Central memory CD8-positive, alpha-beta T cell (primary cell): ENCODE results near the gene IFNA6.

ENCODE experiments used
- ATAC-seq: fragments of 150-1000 bp; cut with Tn5 transposase; replicated peaks from 2 replicates; pipeline ENCODE4 v1.10.0; 2022; ENCODE audit warnings: mild to moderate bottlenecking, moderate FRiP score, moderate number of reproducible peaks; ENCODE audit not compliant: poor library complexity, severe bottlenecking; ENCODE audit errors: extremely low read depth
- DNase-seq, 2 donors: peaks; one replicate each; pipeline ENCODE4 v3.0.0; 2021; ENCODE audit warnings: low spot score in 2 of 2
- H3K27ac Mint-ChIP-seq: one replicate; pipeline ENCODE4 v1.8.0; 2022; ENCODE audit warnings: low read depth, mild to moderate bottlenecking, moderate library complexity, mixed read lengths
- H3K27me3 Mint-ChIP-seq: one replicate; pipeline ENCODE4 v1.8.0; 2022; ENCODE audit warnings: mixed read lengths
- H3K36me3 Mint-ChIP-seq: one replicate; pipeline ENCODE4 v1.8.0; 2022; ENCODE audit warnings: mild to moderate bottlenecking, moderate library complexity, mixed read lengths; ENCODE audit not compliant: insufficient read depth
- H3K4me1 Mint-ChIP-seq: one replicate; pipeline ENCODE4 v1.8.0; 2022; ENCODE audit warnings: mixed read lengths
- H3K4me3 Mint-ChIP-seq: one replicate; pipeline ENCODE4 v1.8.0; 2022; ENCODE audit warnings: mild to moderate bottlenecking, moderate library complexity, mixed read lengths
- H3K9me3 Mint-ChIP-seq: one replicate; pipeline ENCODE4 v1.8.0; 2022; ENCODE audit warnings: mixed read lengths

IFNA6 gene

DNA sequence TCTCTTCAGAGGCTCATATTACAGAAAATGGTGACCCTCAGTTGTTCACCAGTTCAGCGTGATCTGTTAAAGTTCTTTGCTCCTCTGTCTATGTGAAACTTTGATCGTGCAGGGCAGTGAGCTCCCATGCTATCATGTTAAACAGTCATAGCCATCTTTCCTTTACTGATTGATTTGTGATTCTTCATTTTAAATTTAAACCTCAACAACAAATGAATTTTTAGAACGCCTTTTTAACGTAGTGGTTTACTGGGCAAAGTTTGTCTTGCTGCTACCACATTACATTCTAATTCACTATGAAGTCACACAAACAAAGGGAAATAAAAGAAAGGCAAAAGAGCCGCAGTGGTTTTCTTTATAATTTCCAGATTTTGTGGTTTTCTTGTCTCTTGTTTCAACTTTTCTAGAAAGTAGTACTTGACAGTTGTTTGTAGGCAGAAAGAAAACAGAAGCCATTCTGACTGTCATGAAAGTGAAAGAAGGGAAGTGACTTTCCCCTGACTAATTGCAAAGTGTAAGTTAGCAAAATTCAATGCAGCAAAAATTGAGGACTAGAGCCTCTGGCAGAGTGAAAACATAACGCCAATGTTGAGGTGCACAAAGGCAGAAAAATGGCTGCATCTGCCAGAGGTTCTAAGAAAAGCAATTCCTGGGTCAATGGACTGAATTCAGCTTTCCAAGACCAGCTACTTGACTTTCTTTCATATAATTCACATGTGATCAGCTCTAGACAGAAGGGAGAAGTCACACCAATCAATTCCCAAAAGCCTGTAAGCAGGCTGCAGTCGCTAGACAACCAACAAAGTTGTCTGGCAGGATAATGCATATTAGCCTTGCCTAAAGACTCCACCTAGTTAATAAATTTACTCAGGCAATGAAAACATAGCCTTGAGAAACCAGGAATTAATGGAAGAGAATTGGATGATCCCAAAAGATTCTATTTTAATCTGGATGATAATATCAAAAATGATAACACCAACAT lies 7.1 kb upstream of the IFNA6 start:
- ATAC-seq: no peak
- no peak for DNase-seq
- H3K27ac Mint-ChIP-seq: peak overlapping the region; percentile 58
- peaks cover 5% of the 10 kb centered on the region for H3K9me3 Mint-ChIP-seq
- H3K4me1 Mint-ChIP-seq: peaks cover 12% of the 10 kb centered on the region
- peaks cover 2% of the 10 kb centered on the region for H3K36me3 Mint-ChIP-seq
- H3K4me3 Mint-ChIP-seq: peak overlapping the region; percentile 56
- H3K27me3 Mint-ChIP-seq: peaks cover 24% of the 10 kb centered on the region

DNA sequence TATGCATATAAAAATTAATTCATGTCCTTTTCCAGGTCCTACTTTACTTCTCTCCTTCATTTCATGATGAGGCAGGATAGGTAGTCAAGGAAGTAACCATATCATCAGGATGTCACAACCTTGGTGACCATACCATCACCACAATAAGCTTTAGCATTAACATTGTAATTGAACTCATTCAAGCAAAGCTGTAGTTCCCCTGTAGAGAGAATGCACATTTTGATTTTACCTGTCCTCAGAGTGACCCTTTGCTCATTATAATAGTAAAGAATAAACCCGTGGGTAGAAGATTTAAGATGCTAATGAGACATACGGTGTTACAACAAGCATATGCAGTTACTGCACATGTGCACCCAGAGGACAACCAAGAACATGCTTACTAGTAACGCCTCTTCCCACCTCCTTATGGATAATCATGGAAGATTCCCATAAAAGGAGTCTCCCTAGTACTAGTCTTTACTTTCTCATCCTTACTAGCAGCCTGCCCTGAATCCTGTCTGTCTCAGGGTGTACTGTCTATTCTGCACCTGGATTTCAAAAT lies 2.2 kb downstream of the IFNA6 start:
- DNase-seq (no peak), ATAC-seq (no peak)
- H3K27me3 Mint-ChIP-seq: peaks cover 71% of the 10 kb centered on the region
- no peaks in the 10 kb centered on the region for H3K36me3 Mint-ChIP-seq
- H3K9me3 Mint-ChIP-seq: no peaks in the 10 kb centered on the region
- no peaks in the 10 kb centered on the region for H3K4me1 Mint-ChIP-seq
- no peak overlapping the region for H3K27ac Mint-ChIP-seq
- no peak overlapping the region for H3K4me3 Mint-ChIP-seq

DNA sequence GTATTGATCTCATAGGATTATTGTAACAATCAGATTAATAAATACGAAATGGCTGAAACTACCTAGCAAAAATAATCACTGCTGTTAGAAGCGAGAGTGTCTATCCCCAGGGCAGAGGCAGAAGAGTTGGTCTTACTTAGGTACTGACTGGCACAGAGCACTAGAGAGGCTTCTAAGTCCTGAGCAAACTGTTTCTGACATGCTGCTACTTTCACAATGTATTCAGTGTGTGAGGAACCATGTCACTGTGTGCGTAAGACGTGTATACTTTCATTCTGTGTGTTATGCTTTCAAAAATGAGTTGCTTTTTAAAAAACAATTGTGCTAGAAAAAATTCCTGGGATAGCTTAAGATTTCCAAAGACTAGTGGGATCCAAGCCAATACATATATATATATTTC lies 10.0 kb downstream of the IFNA6 start:
- Mint-ChIP-seq H3K4me3 (no peak overlapping the region), H3K36me3 (no peaks in the 10 kb centered on the region), H3K9me3 (no peaks in the 10 kb centered on the region), H3K27me3 (peaks cover 66% of the 10 kb centered on the region), H3K4me1 (peaks cover 10% of the 10 kb centered on the region), H3K27ac (no peak overlapping the region)
- DNase-seq: no peak
- ATAC-seq: no peak

DNA sequence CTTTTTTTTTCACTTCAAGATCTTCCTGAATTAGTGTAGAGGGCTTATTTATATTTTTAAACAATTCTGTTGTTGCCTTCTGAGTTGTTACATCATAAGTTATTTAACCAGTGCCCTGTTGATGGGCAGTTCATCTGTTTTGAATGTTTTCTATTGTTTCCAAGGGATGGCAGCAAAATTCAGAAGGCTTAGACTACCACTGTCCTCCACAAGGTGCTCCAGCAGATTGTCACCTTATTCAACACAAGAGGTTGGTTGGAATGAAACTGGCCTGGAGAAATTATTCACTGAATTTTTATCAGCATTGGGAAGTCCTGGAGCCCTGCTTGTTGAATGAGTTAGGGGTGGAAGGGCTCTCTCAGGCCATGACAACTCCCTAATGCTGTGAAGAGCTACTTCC lies 14.2 kb downstream of the IFNA6 start:
- no peak overlapping the region for H3K27ac Mint-ChIP-seq
- peak overlapping the region; percentile 86 for H3K4me3 Mint-ChIP-seq
- no peak for DNase-seq
- no peak for ATAC-seq
- H3K4me1 Mint-ChIP-seq: peaks cover 38% of the 10 kb centered on the region
- no peaks in the 10 kb centered on the region for H3K9me3 Mint-ChIP-seq
- peaks cover 23% of the 10 kb centered on the region for H3K27me3 Mint-ChIP-seq
- peaks cover 7% of the 10 kb centered on the region for H3K36me3 Mint-ChIP-seq

DNA sequence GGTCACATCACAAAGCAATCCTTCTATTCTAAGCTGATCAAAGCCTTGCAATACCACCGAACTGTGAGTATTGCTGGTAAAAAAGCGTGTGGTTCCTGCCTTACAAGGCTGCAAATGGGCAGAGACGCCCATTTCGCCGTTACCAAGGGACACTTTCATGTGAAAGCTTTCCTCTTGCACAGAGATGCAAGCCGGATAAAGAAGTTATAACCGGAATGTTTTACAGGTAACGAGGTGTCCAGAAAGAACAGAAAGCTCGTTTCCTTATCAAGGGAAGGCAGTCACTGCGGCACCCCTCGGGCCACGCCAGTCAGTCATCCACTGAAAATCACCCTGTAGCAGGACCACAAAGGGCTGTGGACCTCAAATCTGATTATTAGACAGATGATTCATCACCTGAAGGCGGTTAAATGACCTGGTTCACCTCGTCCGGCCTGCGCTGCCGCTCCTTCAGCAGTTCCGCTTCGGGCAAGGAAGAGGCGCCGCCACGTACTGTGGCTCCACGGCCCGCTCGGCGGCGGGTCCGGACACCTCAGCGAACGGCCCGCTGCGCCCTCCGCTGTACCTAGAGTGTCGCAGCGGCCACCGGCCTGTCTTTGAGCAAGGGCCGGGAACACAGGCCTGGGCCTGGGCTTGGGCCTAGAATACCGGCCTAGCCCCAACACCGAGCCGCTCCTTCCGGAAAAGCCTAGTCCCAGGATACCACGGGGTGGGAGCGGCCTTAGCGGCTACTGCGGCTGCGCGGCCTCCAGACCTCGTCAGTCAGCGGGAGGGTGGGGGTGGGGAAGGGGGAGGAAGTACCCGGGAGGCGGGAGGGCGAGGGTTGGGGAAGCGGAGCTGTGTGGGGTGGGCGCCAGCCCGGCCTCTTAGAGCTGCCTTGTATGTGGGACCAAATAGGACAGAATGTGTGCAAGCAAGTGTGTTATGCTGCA lies 15.7 kb downstream of the IFNA6 start, which contains the start of gene KLHL9:
Gene KLHL9, minus strand, starts transcription at position 704 of the 932 bp plus-strand sequence. Its CDS starts 545 bp downstream, at position 159.
- Mint-ChIP-seq H3K9me3 (no peaks in the 10 kb centered on the region), H3K4me3 (peak within 1 kb of the TSS; percentile 86), H3K4me1 (peaks cover 49% of the 10 kb centered on the region), H3K27ac (peak within 1 kb of the TSS; percentile 91), H3K36me3 (peaks cover 9% of the 10 kb centered on the region), H3K27me3 (peaks cover 11% of the 10 kb centered on the region)
- ATAC-seq: peak; percentile 83
- peak; percentile 64 to 76 for DNase-seq

DNA sequence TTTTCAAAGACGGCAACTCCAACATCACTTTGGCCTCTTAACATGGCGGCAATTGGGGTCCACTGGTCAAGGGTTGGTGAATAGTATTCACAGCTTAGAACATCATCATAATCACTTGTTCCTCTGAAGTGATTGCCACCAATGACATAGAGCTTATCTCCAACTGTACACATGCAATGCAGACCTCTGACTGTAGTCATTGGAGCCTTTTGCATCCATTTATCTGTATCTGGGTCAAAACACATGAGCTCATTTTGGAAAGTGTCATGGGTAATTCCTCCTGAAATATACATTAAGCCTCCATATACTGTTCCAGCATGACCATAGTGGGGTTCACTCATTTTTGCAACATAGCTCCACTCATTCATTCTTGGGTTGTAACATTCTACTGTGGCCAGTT lies 17.5 kb downstream of the IFNA6 start:
- ATAC-seq (no peak), DNase-seq (no peak)
- Mint-ChIP-seq H3K27me3 (no peaks in the 10 kb centered on the region), H3K4me3 (peak overlapping the region; percentile 86), H3K27ac (no peak overlapping the region), H3K36me3 (peaks cover 15% of the 10 kb centered on the region), H3K4me1 (peaks cover 62% of the 10 kb centered on the region), H3K9me3 (no peaks in the 10 kb centered on the region)

DNA sequence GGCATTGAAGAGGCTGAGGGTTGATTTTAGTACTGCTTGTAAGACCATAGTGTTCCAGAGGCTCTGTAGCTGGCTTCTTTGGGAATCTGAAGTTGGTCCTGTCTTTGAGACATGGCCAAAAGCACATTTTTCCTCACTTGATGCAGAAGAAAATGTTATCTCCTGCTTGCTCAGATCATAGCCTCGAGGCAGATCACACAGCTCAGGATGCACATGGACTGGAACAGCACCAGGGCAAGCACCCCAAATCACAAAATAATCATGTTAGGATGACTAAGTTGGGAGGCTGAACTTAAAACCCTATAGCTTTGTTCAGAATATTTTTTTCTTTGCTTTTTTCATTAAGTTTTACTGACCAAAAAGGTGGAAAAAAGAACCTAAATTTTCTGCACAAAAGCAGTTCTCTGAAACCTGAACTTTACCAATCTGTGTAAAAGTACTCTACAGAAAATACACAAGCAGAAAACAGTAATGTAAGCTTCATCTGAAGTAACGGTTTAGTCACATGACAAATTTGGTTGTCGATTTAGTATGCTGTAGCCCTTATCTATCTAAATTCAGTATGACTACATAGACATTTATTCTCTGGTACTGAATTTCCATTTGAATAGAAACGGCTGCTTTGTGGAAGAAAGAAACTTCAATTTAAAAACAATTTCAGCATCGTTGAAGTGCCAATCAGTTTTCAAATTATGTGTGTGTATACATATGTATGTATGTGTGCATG lies 18.8 kb downstream of the IFNA6 start:
- Mint-ChIP-seq H3K4me3 (no peak overlapping the region), H3K4me1 (peaks cover 72% of the 10 kb centered on the region), H3K27ac (no peak overlapping the region), H3K27me3 (no peaks in the 10 kb centered on the region), H3K36me3 (peaks cover 15% of the 10 kb centered on the region), H3K9me3 (no peaks in the 10 kb centered on the region)
- ATAC-seq (no peak), DNase-seq (no peak)

DNA sequence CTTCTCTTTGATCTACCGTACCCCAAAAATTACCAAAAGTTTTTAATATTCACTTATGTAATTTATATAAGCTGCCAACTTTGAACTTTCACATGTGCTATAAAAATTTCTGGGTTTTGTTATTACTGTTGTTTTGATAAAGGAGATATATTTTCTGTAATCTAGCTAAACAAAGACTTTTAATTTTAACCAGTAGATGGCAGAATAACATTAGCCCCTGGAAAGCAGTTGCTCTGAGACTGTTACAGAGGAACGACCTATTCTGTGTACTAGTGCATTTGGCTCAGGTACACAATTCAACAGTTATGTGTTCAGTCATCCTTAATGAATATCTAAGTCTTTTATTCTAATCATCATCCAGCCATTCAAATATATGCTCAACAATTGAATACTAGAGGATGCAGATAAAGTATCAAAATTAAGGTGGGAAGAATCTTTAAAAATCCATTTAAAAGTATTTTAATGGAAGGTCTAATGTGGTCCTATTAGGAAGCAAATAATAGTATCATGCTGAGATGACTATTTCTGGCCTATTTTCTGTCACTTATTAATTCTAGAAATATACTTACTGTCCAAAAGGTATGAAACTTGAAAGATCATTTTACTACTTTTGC lies 24.1 kb downstream of the IFNA6 start:
- H3K4me1 Mint-ChIP-seq: peaks cover 62% of the 10 kb centered on the region
- no peaks in the 10 kb centered on the region for H3K27me3 Mint-ChIP-seq
- no peaks in the 10 kb centered on the region for H3K9me3 Mint-ChIP-seq
- no peak overlapping the region for H3K4me3 Mint-ChIP-seq
- no peak for DNase-seq
- H3K27ac Mint-ChIP-seq: no peak overlapping the region
- peak; percentile 90 for ATAC-seq
- H3K36me3 Mint-ChIP-seq: peaks cover 24% of the 10 kb centered on the region

DNA sequence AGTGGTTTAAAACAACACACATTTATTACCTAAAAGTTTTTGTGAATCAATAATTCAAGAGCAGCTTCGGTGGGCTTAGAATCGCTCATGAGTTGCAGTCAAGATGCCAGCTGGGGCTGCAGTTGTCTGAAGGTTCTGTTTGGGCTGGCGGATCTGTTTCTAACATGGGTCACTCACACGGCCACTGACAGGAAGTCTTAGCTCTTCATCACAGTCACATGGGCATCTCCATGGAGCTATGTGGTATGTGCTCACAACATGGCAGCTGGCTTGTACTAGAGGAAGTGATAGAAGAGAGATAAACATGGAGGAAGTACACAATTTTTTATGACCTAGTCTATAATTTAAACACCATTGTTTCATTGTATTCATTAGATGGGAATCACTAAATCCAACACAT lies 26.6 kb downstream of the IFNA6 start:
- H3K9me3 Mint-ChIP-seq: no peaks in the 10 kb centered on the region
- H3K4me1 Mint-ChIP-seq: peaks cover 44% of the 10 kb centered on the region
- no peaks in the 10 kb centered on the region for H3K27me3 Mint-ChIP-seq
- DNase-seq (no peak), ATAC-seq (no peak)
- peaks cover 25% of the 10 kb centered on the region for H3K36me3 Mint-ChIP-seq
- no peak overlapping the region for H3K4me3 Mint-ChIP-seq
- peak overlapping the region; percentile 11 for H3K27ac Mint-ChIP-seq

DNA sequence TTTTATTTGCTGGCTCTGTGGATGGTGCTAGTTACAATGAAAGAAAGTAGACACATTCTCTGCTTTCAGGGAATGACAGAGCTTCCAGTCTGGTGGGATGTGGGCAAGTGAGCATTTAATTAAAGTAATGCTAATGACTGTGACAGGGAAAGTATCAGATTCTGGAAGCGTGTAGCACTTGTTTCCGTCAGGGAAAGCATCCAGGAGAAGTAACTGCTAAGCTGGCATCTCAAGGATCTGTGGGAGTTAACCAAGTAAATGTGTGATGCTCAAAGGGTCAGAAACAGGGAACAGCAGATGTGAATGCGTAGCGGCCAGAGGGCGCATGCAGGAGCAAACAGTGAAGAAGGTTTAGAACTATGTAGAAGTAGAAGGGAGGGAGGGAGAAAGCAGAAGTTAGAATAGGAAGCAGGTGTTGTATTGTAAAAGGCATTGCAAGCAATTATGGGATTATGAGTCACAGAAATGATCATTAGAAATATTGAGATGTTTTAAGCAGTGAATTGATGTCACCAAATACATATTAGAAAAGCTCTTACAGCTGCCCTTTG lies 27.7 kb downstream of the IFNA6 start:
- Mint-ChIP-seq H3K27me3 (no peaks in the 10 kb centered on the region), H3K36me3 (peaks cover 19% of the 10 kb centered on the region), H3K9me3 (no peaks in the 10 kb centered on the region), H3K4me1 (peaks cover 34% of the 10 kb centered on the region), H3K4me3 (no peak overlapping the region), H3K27ac (no peak overlapping the region)
- DNase-seq: no peak
- no peak for ATAC-seq

DNA sequence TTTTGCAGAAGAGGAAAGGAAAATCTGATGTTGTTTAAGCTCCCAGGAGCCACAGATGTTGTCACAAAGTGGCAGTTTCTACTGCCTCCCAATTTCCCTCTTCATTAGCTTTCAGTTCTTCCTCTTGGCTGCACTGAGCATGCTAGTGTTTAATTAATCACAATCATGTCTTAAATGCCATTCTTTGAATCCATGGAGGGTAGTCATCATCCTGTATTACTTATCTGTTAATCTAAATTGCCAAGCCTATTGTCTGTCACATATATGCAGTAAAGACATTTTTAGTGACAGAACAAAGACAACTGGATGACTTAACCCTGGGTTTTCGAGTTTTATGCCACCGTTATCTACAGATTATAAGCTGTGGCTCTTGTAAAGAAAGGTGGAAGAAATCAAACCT lies 30.2 kb downstream of the IFNA6 start:
- Mint-ChIP-seq H3K9me3 (no peaks in the 10 kb centered on the region), H3K27ac (peak overlapping the region; percentile 19), H3K4me1 (peaks cover 17% of the 10 kb centered on the region), H3K36me3 (peaks cover 18% of the 10 kb centered on the region), H3K4me3 (no peak overlapping the region), H3K27me3 (no peaks in the 10 kb centered on the region)
- ATAC-seq (no peak), DNase-seq (no peak)
